PFSK-1 (cell line): Measurements from ENCODE around the gene CASP4.

Experiments
- POLR2AphosphoS5 ChIP-seq: IDR thresholded peaks from 2 replicates; pipeline ENCODE4 v1.6.1; 2012; ENCODE audit warnings: low read depth, mild to moderate bottlenecking, control low read depth, low read length, moderate library complexity
- TAF1 ChIP-seq: IDR thresholded peaks from 2 replicates; pipeline ENCODE4 v1.6.1; 2012; ENCODE audit warnings: low read length, control low read depth, borderline replicate concordance; ENCODE audit not compliant: insufficient read depth

DNA sequence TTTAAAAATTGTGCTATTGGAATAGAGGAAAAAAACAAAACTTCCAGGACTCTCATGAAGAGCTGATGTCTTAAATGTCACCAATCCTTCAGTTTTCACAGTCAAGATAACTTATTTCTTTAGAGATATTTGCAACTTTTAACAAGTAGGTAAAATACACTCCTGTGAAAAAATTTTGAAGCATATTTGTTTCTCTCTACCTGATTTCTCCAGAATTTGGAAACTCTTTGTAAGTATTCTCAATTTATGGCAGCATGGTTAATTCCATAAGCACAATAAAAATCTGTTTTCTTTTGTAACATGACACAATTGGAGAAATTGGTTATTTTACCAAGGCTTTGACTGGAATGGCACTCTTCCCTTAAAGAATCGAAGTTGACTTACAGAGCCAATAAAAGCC is 4.1 kb downstream of the CASP4 start:
- TF ChIP-seq TAF1 (no peak), POLR2AphosphoS5 (no peak)
